ENCODE data around the gene PDZD2.
"Not testable (repeated sequence)": the region's sequence is repeated elsewhere in the genome, so short reads cannot be mapped to it uniquely, and the experiment has no call there.

The PDZD2 gene

GRCh38 chr5:32057187-32058096 lies 418.5 kb downstream of the PDZD2 start:
- no peak for DNase-seq

GRCh38 chr5:32058101-32058500 lies 419.2 kb downstream of the PDZD2 start:
- no peak for DNase-seq

- no peak for DNase-seq
Measured at GRCh38 chr5:32058997-32059396, 420.1 kb downstream of the PDZD2 start.

GRCh38 chr5:32059761-32060530 lies 421.0 kb downstream of the PDZD2 start:
- DNase-seq: no peak

GRCh38 chr5:32061236-32061635 lies 422.3 kb downstream of the PDZD2 start:
- DNase-seq: no peak

- no peak for DNase-seq
Measured at GRCh38 chr5:32066448-32066847, 427.5 kb downstream of the PDZD2 start.

- DNase-seq: no peak
Measured at GRCh38 chr5:32067774-32068470, 429.0 kb downstream of the PDZD2 start.

- no peak for DNase-seq
Measured at GRCh38 chr5:32068561-32068960, 429.6 kb downstream of the PDZD2 start.

- no peak for DNase-seq
Measured at GRCh38 chr5:32069396-32069795, 430.5 kb downstream of the PDZD2 start.

GRCh38 chr5:32071351-32071944 lies 432.5 kb downstream of the PDZD2 start:
- DNase-seq: no peak

- no peak for DNase-seq
Measured at GRCh38 chr5:32072054-32072453, 433.1 kb downstream of the PDZD2 start.

- DNase-seq: no peak
Measured at GRCh38 chr5:32074401-32074800, 435.5 kb downstream of the PDZD2 start.

GRCh38 chr5:32076699-32077695 lies 438.1 kb downstream of the PDZD2 start:
- DNase-seq: peak; percentile 4

GRCh38 chr5:32078855-32079254 lies 439.9 kb downstream of the PDZD2 start:
- DNase-seq: not testable (repeated sequence)

GRCh38 chr5:32080565-32080964 lies 441.6 kb downstream of the PDZD2 start:
- DNase-seq: not testable (repeated sequence)

- no peak for DNase-seq
Measured at GRCh38 chr5:32082701-32083100, 443.8 kb downstream of the PDZD2 start.

- DNase-seq: no peak
Measured at GRCh38 chr5:32083981-32084430, 445.1 kb downstream of the PDZD2 start.

- DNase-seq: no peak
Measured at GRCh38 chr5:32087086-32088082, 448.5 kb downstream of the PDZD2 start.

GRCh38 chr5:32088214-32088613 lies 449.3 kb downstream of the PDZD2 start:
- no peak for DNase-seq
